Measurements from ENCODE around the gene KPNA1. TPM values are rescaled to one million over a fixed set of nuclear protein-coding genes. Genes with fewer than 3 reads are reported as not detected.

Gene KPNA1
- polyA plus RNA-seq, 3 donors, result 18.0 to 41.2 (median 38.5) TPM

DNA sequence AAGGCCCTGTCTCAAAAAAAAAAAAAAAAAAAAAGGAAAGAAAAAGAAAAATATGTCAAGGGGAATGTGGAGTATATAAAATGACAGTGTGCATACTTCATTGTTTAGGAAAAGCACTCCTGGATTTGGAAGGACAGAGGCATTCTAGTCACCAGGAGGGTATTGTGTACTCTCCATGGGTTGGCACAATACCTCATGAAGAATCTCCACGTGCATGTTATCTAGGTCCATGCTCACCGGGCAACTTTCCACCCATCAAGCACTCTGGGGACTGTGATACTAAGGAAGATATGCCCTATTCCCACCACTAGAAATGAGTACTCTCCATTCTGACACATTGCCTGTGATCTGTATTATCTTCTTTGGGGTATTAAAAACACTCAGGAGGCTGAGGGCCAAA is 15.4 kb upstream of the KPNA1 start:
- intact Hi-C loops (cut with micrococcal nuclease), result no loop called here
- no CpG with 5 or more reads among the region's 2 CpGs for whole genome bisulfite sequencing (ENCODE audit: insufficient coverage)
- H3K36me3 Mint-ChIP-seq, result peaks cover 74 to 81% of the 10 kb centered on the region in 2 donors

DNA sequence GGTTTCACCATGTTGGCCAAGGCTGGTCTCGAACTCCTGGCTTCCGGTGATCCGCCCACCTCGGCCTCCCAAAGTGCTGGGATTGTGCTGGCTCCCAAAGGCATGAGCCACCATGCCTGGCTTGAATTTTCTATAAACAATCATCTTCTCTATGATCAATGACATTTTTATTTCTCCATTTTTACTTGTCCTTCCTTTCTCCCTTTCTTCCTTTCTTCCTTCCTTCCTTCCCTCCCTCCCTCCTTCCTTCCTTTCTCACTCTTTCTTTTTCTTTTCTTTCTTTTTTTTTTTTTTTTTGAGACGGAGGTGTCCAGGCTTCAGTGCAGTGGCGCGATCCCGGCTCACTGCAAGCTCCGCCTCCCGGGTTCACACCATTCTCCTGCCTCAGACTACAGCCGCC is 8.6 kb upstream of the KPNA1 start:
- no peaks in the 10 kb centered on the region for H3K4me1 ChIP-seq (ENCODE audit: control insufficient read depth in 1 of 2, insufficient read depth in 2 of 2, low read length in 2 of 2)
- no peak overlapping the region for H3K4me3 Mint-ChIP-seq
- 100% methylated on average over 4 of the region's 11 CpGs for WGBS (ENCODE audit: insufficient coverage)
- TF ChIP-seq, protein P1, sequence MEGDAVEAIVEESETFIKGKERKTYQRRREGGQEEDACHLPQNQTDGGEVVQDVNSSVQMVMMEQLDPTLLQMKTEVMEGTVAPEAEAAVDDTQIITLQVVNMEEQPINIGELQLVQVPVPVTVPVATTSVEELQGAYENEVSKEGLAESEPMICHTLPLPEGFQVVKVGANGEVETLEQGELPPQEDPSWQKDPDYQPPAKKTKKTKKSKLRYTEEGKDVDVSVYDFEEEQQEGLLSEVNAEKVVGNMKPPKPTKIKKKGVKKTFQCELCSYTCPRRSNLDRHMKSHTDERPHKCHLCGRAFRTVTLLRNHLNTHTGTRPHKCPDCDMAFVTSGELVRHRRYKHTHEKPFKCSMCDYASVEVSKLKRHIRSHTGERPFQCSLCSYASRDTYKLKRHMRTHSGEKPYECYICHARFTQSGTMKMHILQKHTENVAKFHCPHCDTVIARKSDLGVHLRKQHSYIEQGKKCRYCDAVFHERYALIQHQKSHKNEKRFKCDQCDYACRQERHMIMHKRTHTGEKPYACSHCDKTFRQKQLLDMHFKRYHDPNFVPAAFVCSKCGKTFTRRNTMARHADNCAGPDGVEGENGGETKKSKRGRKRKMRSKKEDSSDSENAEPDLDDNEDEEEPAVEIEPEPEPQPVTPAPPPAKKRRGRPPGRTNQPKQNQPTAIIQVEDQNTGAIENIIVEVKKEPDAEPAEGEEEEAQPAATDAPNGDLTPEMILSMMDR (IDR thresholded peaks at IDR 0.05), result no peak
- no peak overlapping the region for H3K27ac ChIP-seq (ENCODE audit: low read depth in 1 of 2, low read length in 2 of 2)
- intact Hi-C loops (cut with micrococcal nuclease), result no loop called here
- H2AFZ ChIP-seq (ENCODE audit: insufficient read depth, low read depth, low read length, poor library complexity, severe bottlenecking), result no peak overlapping the region
- DNase-seq, result no peak
- no peaks in the 10 kb centered on the region for H3K9me3 ChIP-seq (replicated peaks in 1 of 2; ENCODE audit: control insufficient read depth in 1 of 2, insufficient read depth in 1 of 2, low read length in 2 of 2)
- H3K36me3 Mint-ChIP-seq, result peaks cover 20 to 23% of the 10 kb centered on the region in 2 donors
- peaks cover 2% of the 10 kb centered on the region for H3K4me1 Mint-ChIP-seq
- H3K27ac Mint-ChIP-seq, result no peak overlapping the region
- peaks cover 16 to 18% of the 10 kb centered on the region in 2 donors for H3K36me3 ChIP-seq (replicated peaks in 1 of 2; ENCODE audit: control insufficient read depth in 1 of 2, insufficient read depth in 2 of 2, low read length in 2 of 2)
- no peaks in the 10 kb centered on the region for H3K27me3 ChIP-seq (ENCODE audit: control insufficient read depth in 2 of 2, insufficient read depth in 2 of 2, low read length in 2 of 2)
- H3K4me3 ChIP-seq (replicated peaks in 1 of 3; ENCODE audit: low read depth in 2 of 3, low read length in 3 of 3), result no peak overlapping the region
- H3K27me3 Mint-ChIP-seq (ENCODE audit: low read depth in 3 of 3), result peaks cover 2 to 4% (median 3%) of the 10 kb centered on the region in 3 donors
- H3K9me3 Mint-ChIP-seq, result peaks cover 0 to 2% (median 0%) of the 10 kb centered on the region in 7 donors
- no peaks in the 10 kb centered on the region for H3K79me2 ChIP-seq (ENCODE audit: insufficient read depth, low read length)
- no peak overlapping the region for H3K9ac ChIP-seq (ENCODE audit: insufficient read depth, low read length, poor library complexity, severe bottlenecking)
- no peaks in the 10 kb centered on the region for H4K20me1 ChIP-seq (ENCODE audit: insufficient read depth, low read length)
- H3K4me2 ChIP-seq (replicated peaks; ENCODE audit: extremely low read depth, low read length, poor library complexity, severe bottlenecking), result no peak overlapping the region

More for the DNA sequence above, 15.4 kb upstream of the KPNA1 start:
- Histone ChIP-seq H3K4me1 (ENCODE audit: control insufficient read depth in 1 of 2, insufficient read depth in 2 of 2, low read length in 2 of 2) (peaks cover 0 to 6% of the 10 kb centered on the region in 2 donors), H3K4me2 (replicated peaks; ENCODE audit: extremely low read depth, low read length, poor library complexity, severe bottlenecking) (no peak overlapping the region), H3K9me3 (replicated peaks in 1 of 2; ENCODE audit: control insufficient read depth in 1 of 2, insufficient read depth in 1 of 2, low read length in 2 of 2) (no peaks in the 10 kb centered on the region), H3K27me3 (ENCODE audit: control insufficient read depth in 2 of 2, insufficient read depth in 2 of 2, low read length in 2 of 2) (no peaks in the 10 kb centered on the region), H3K4me3 (replicated peaks in 1 of 3; ENCODE audit: low read depth in 2 of 3, low read length in 3 of 3) (no peak overlapping the region), H3K79me2 (ENCODE audit: insufficient read depth, low read length) (no peaks in the 10 kb centered on the region), H4K20me1 (ENCODE audit: insufficient read depth, low read length) (no peaks in the 10 kb centered on the region), H3K9ac (ENCODE audit: insufficient read depth, low read length, poor library complexity, severe bottlenecking) (no peak overlapping the region), H3K27ac (ENCODE audit: low read depth in 1 of 2, low read length in 2 of 2) (no peak overlapping the region), H2AFZ (ENCODE audit: insufficient read depth, low read depth, low read length, poor library complexity, severe bottlenecking) (no peak overlapping the region), H3K36me3 (replicated peaks in 1 of 2; ENCODE audit: control insufficient read depth in 1 of 2, insufficient read depth in 2 of 2, low read length in 2 of 2) (peaks cover 68 to 82% of the 10 kb centered on the region in 2 donors)
- no peak for DNase-seq
- Mint-ChIP-seq H3K9me3 (no peaks in the 10 kb centered on the region), H3K4me3 (no peak overlapping the region), H3K27ac (peak overlapping the region in 2 of 7 donors; percentile 0 to 14), H3K27me3 (ENCODE audit: low read depth in 3 of 3) (peaks cover 0 to 2% (median 0%) of the 10 kb centered on the region in 3 donors), H3K4me1 (peaks cover 5% of the 10 kb centered on the region)
- TF ChIP-seq, protein P1 (IDR thresholded peaks at IDR 0.05), result no peak
